Right atrium auricular region (tissue), 2 donors: Measurements from ENCODE around the gene KRT75. TPM values are rescaled to one million over a fixed set of nuclear protein-coding genes. Genes with fewer than 3 reads are reported as not detected.

ENCODE experiments used
- DNase-seq: peaks from one replicate; pipeline ENCODE4 v3.0.0-alpha.2; 2019; ENCODE audit warnings: low spot score
- H3K27ac ChIP-seq, 2 donors: fragments of 200-600 bp; sonication (generic); 1 replicate in 1 of 2; 2 replicates in 1 of 2; pipeline ENCODE4 v1.5.1; 2016 to 2019
- H3K27me3 ChIP-seq, 2 donors: fragments of 200-600 bp; sonication (generic); one replicate each; pipeline versions ENCODE4 v1.5.1 to v1.6.0; 2017 to 2019
- H3K36me3 ChIP-seq: fragments of 200-600 bp; sonication (generic); one replicate; pipeline ENCODE4 v1.5.1; 2016
- H3K4me1 ChIP-seq, 2 donors: fragments of 200-600 bp; sonication (generic); one replicate each; pipeline versions ENCODE4 v1.5.1 to v1.6.0; 2017 to 2019
- H3K4me3 ChIP-seq, 2 donors: fragments of 200-600 bp; sonication (generic); 1 replicate in 1 of 2; 2 replicates in 1 of 2; pipeline ENCODE4 v1.5.1; 2017 to 2019; ENCODE audit warnings: mild to moderate bottlenecking in 1 of 2, moderate library complexity in 1 of 2
- H3K9me3 ChIP-seq, 2 donors: fragments of 200-600 bp; sonication (generic); one replicate each; pipeline ENCODE4 v1.5.1; 2019
- CTCF ChIP-seq, 2 donors: fragments of 200-600 bp; sonication (generic); IDR thresholded peaks; one replicate each; pipeline ENCODE4 v1.5.1; 2019; ENCODE audit warnings: antibody characterized with exemption in 2 of 2
- total RNA-seq, 2 donors: library from RNA; depleted of rRNA; stranded (reverse); fragments of >200 nt; gene quantifications; one replicate each; pipeline ENCODE4 v1.1.0, GENCODE V29; 2016

The KRT75 gene
- total RNA-seq, 2 donors from 2014 or later = not detected

GRCh38 chr12:52378091-52378490 is 56.1 kb downstream of the KRT75 start:
- H3K4me3 ChIP-seq = no peak overlapping the region
- no peak for TF ChIP-seq CTCF (IDR thresholded peaks at IDR 0.05)
- no peaks in the 10 kb centered on the region for H3K27me3 ChIP-seq
- no peaks in the 10 kb centered on the region for H3K36me3 ChIP-seq
- DNase-seq = no peak
- no peak overlapping the region for H3K27ac ChIP-seq
- no peaks in the 10 kb centered on the region for H3K4me1 ChIP-seq
- no peaks in the 10 kb centered on the region for H3K9me3 ChIP-seq

GRCh38 chr12:52377266-52377665 is 56.9 kb downstream of the KRT75 start:
- no peak overlapping the region for H3K27ac ChIP-seq
- H3K27me3 ChIP-seq = no peaks in the 10 kb centered on the region
- no peak for DNase-seq
- H3K4me1 ChIP-seq = no peaks in the 10 kb centered on the region
- no peaks in the 10 kb centered on the region for H3K9me3 ChIP-seq
- no peaks in the 10 kb centered on the region for H3K36me3 ChIP-seq
- no peak overlapping the region for H3K4me3 ChIP-seq
- TF ChIP-seq CTCF (IDR thresholded peaks at IDR 0.05) = no peak

Other genes with a start within 250 kb of the KRT75 start
- 1 to 10 TPM in 1 of 2 donors, under 1 TPM in 1; 0.30 to 1.5 TPM for gene KRT80, start 242.4 kb downstream of the KRT75 start, total RNA-seq
- 10 to 100 TPM; 14.7 to 58.4 TPM for gene KRT7, start 201.1 kb downstream of the KRT75 start, total RNA-seq
- not detected for gene KRT86, start 159.7 kb downstream of the KRT75 start, total RNA-seq
- gene KRT81, start 142.8 kb downstream of the KRT75 start, total RNA-seq = not detected
- not detected for gene KRT83, start 113.0 kb downstream of the KRT75 start, total RNA-seq
- gene KRT85, start 66.9 kb downstream of the KRT75 start, total RNA-seq = not detected
- under 1 TPM in 1 of 2 donors, not detected in 1; 0.28 TPM for gene KRT84, start 48.7 kb downstream of the KRT75 start, total RNA-seq
- gene KRT82, start 28.0 kb downstream of the KRT75 start, total RNA-seq = not detected
- gene KRT6B, start 17.8 kb upstream of the KRT75 start, total RNA-seq = not detected
- gene KRT6C, start 39.4 kb upstream of the KRT75 start, total RNA-seq = not detected
- gene KRT6A, start 58.9 kb upstream of the KRT75 start, total RNA-seq = 1 to 10 TPM in 1 of 2 donors, under 1 TPM in 1; 0.48 to 7.4 TPM
- 10 to 100 TPM in 1 of 2 donors, 1 to 10 TPM in 1; 1.4 to 12.1 TPM for gene KRT5, start 86.0 kb upstream of the KRT75 start, total RNA-seq
- not detected for gene KRT71, start 118.8 kb upstream of the KRT75 start, total RNA-seq
- gene KRT74, start 139.5 kb upstream of the KRT75 start, total RNA-seq = 1 to 10 TPM in 1 of 2 donors, not detected in 1; 2.9 TPM
- not detected for gene KRT72, start 167.1 kb upstream of the KRT75 start, total RNA-seq
- gene KRT73, start 184.2 kb upstream of the KRT75 start, total RNA-seq = not detected
- not detected for gene KRT2, start 217.8 kb upstream of the KRT75 start, total RNA-seq
- gene KRT1, start 246.0 kb upstream of the KRT75 start, total RNA-seq = not detected